OCI-LY1 (cell line): ENCODE data around the gene CAMTA2.

Experiments
- H2AFZ ChIP-seq: fragments of 200-600 bp; sonication (generic), shearing (Covaris generic); 2 replicates; pipeline ENCODE4 v1.6.0; 2014; ENCODE audit warnings: antibody characterized with exemption, mild to moderate bottlenecking, low read length
- H3F3A ChIP-seq: fragments of 200-600 bp; sonication (generic), shearing (Covaris generic); 2 replicates; pipeline ENCODE4 v1.6.0; 2014; ENCODE audit warnings: mild to moderate bottlenecking, antibody characterized with exemption, low read length, moderate library complexity; ENCODE audit not compliant: insufficient read depth
- H3K27ac ChIP-seq: fragments of 200-600 bp; sonication (generic); 2 replicates; pipeline ENCODE4 v1.5.1; 2014; ENCODE audit warnings: low read length, mixed run types, mild to moderate bottlenecking, low read depth; ENCODE audit not compliant: poor library complexity, severe bottlenecking
- H3K27me3 ChIP-seq: fragments of 200-600 bp; sonication (generic); 2 replicates; pipeline ENCODE4 v1.6.0; 2014; ENCODE audit warnings: antibody characterized with exemption, mild to moderate bottlenecking, low read length, moderate library complexity; ENCODE audit not compliant: insufficient read depth
- H3K36me3 ChIP-seq: fragments of 200-600 bp; sonication (generic); 2 replicates; pipeline ENCODE4 v1.6.1; 2014; ENCODE audit warnings: mild to moderate bottlenecking, antibody characterized with exemption, low read length, moderate library complexity, mixed read lengths; ENCODE audit not compliant: insufficient read depth
- H3K4me1 ChIP-seq: fragments of 200-600 bp; sonication (generic); 2 replicates; pipeline ENCODE4 v1.5.1; 2014; ENCODE audit warnings: mild to moderate bottlenecking, low read length, moderate library complexity; ENCODE audit not compliant: insufficient read depth, severe bottlenecking
- H3K4me2 ChIP-seq: fragments of 200-600 bp; sonication (generic), shearing (Covaris generic); 2 replicates; pipeline ENCODE4 v1.6.1; 2014; ENCODE audit warnings: low read length
- H3K4me3 ChIP-seq: fragments of 200-600 bp; sonication (generic); 2 replicates; pipeline ENCODE4 v1.5.1; 2014; ENCODE audit warnings: low read length, low read depth, mild to moderate bottlenecking, mixed read lengths; ENCODE audit not compliant: poor library complexity, severe bottlenecking
- H3K79me2 ChIP-seq: fragments of 200-600 bp; shearing (Covaris generic); 2 replicates; pipeline ENCODE4 v1.6.1; 2016; ENCODE audit warnings: mixed run types, low read length, mixed read lengths; ENCODE audit not compliant: insufficient read depth
- H3K9ac ChIP-seq: fragments of 200-600 bp; sonication (generic), shearing (Covaris generic); 2 replicates; pipeline ENCODE4 v1.6.1; 2014; ENCODE audit warnings: mild to moderate bottlenecking, low read length, mixed read lengths
- H3K9me2 ChIP-seq: fragments of 200-600 bp; sonication (generic), shearing (Covaris generic); 2 replicates; pipeline ENCODE4 v1.6.1; 2014; ENCODE audit warnings: low read depth, mild to moderate bottlenecking, low read length, mixed read lengths
- H3K9me3 ChIP-seq: fragments of 200-600 bp; shearing (Covaris generic); 2 replicates; pipeline ENCODE4 v1.6.1; 2014; ENCODE audit warnings: low read length, mixed read lengths
- H4K20me1 ChIP-seq: fragments of 200-600 bp; sonication (generic), shearing (Covaris generic); 2 replicates; pipeline ENCODE4 v1.6.0; 2016; ENCODE audit warnings: mild to moderate bottlenecking, low read length; ENCODE audit not compliant: insufficient read depth
- EZH2 ChIP-seq: fragments of 200-600 bp; sonication (generic), shearing (Covaris generic); IDR thresholded peaks from 2 replicates; pipeline ENCODE4 v1.8.0; 2017; ENCODE audit warnings: borderline replicate concordance, mixed run types, mild to moderate bottlenecking, antibody characterized with exemption, low read length, moderate library complexity, mixed read lengths
- TF ChIP-seq, protein P1 (sequence below): fragments of 200-600 bp; sonication (generic), shearing (Covaris generic); IDR thresholded peaks from 2 replicates; pipeline ENCODE4 v1.5.1; 2017; ENCODE audit warnings: mild to moderate bottlenecking, antibody characterized with exemption, low read length, moderate library complexity, mixed read lengths

The CAMTA2 gene

DNA sequence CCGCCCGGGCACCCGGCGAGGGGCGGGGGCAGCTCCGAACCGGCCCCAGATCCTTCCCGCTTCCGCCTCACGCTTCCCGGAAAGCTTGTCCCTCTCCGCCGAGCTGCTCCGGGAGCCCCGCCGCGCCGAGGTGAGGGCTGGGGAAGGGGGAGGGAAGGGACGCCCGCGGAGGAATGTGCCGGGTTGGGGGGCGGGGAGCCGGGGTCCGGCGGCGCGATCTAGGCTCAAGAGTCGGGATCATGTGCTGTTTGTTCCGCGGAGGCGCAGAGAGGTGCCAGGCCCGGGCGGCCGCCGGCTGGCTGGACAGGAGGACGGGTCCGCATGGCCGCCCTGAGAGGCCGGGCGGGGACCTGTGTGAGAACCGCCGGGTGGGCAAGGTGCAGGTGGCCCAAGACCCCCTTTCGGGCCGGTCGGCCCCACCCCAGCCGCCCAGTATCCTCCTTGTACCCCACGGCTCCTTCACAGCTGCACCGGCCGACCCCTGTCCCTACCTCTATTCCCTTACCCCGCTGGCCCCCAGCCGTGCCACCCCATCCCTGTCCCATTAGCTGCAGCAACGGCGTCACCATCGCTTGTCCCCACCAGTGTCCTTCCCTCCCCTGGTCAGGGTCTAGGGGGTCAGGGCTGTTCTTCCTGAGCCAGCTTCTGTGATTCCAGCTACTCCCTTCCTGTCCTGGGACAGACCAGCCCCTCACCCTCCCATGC is 10.7 kb upstream of the CAMTA2 start:
- H4K20me1 ChIP-seq = no peaks in the 10 kb centered on the region
- TF ChIP-seq, protein P1, sequence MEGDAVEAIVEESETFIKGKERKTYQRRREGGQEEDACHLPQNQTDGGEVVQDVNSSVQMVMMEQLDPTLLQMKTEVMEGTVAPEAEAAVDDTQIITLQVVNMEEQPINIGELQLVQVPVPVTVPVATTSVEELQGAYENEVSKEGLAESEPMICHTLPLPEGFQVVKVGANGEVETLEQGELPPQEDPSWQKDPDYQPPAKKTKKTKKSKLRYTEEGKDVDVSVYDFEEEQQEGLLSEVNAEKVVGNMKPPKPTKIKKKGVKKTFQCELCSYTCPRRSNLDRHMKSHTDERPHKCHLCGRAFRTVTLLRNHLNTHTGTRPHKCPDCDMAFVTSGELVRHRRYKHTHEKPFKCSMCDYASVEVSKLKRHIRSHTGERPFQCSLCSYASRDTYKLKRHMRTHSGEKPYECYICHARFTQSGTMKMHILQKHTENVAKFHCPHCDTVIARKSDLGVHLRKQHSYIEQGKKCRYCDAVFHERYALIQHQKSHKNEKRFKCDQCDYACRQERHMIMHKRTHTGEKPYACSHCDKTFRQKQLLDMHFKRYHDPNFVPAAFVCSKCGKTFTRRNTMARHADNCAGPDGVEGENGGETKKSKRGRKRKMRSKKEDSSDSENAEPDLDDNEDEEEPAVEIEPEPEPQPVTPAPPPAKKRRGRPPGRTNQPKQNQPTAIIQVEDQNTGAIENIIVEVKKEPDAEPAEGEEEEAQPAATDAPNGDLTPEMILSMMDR = no peak
- TF ChIP-seq EZH2 = no peak
- H3F3A ChIP-seq = no peaks in the 10 kb centered on the region
- H3K27me3 ChIP-seq = no peaks in the 10 kb centered on the region
- no peak overlapping the region for H2AFZ ChIP-seq
- H3K9ac ChIP-seq = peak overlapping the region; percentile 96
- H3K9me2 ChIP-seq = no peaks in the 10 kb centered on the region
- peak overlapping the region; percentile 96 for H3K4me3 ChIP-seq
- H3K36me3 ChIP-seq = peaks cover 9% of the 10 kb centered on the region
- no peaks in the 10 kb centered on the region for H3K79me2 ChIP-seq
- H3K27ac ChIP-seq = no peak overlapping the region
- no peaks in the 10 kb centered on the region for H3K9me3 ChIP-seq
- peaks cover 21% of the 10 kb centered on the region for H3K4me1 ChIP-seq
- peak overlapping the region; percentile 93 for H3K4me2 ChIP-seq

DNA sequence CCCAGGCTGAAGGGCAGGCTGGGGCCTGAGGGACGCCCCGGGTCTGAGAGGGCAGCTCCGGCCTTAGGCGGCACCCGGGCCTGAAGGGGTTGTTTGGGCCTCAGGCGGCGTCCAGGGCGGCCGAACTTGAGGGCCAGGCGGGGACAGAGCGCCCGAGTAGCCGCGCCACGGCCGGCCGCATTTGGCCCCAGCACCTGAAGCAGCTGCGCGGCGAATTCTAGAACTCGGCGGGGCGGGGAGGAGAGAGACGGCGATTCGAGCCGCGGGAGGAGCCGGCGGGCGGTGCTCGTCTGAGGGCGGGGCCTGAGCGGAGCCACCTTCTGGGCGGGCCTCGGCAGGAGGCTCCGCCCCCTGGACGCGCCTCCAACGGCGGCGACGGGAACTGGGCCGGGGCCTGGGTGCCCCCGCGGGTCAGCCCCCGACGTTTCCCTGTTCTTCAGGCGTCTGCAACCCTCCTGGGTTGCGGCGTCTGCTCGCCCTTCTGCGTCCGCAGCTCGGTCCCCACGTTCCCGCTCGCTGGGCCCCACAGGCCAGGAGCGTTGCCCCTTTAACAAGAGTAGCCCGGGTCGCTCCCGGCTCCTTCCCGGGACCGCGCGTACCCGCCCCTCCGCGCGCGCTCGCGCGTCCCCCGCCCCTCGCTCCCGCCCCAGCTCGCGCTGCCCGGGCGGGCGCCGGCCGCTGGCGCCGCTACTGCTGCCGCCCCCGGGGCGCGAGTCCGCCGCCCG is 10.0 kb upstream of the CAMTA2 start, which contains the start of the genes INCA1 and KIF1C:
Gene INCA1 (minus strand): TSS at position 221 of the 725 bp plus-strand sequence. CDS start 3,085 bp downstream, outside the sequence.
Gene KIF1C (plus strand): TSS at position 649 of the 725 bp plus-strand sequence. CDS start 2,297 bp downstream, outside the sequence.
- Histone ChIP-seq H2AFZ (no peak within 1 kb of the TSS), H3K4me2 (peak within 1 kb of the TSS; percentile 93), H3K9me2 (no peaks in the 10 kb centered on the region), H3K79me2 (no peaks in the 10 kb centered on the region), H3K36me3 (peaks cover 6% of the 10 kb centered on the region; the same call in 1 of the 2 replicates), H3K27me3 (no peaks in the 10 kb centered on the region), H3K27ac (peak within 1 kb of the TSS; percentile 27), H3F3A (no peaks in the 10 kb centered on the region), H3K4me1 (peaks cover 21% of the 10 kb centered on the region), H3K9me3 (no peaks in the 10 kb centered on the region), H3K9ac (peak within 1 kb of the TSS; percentile 96), H3K4me3 (peak within 1 kb of the TSS; percentile 96), H4K20me1 (no peaks in the 10 kb centered on the region)
- no peak for TF ChIP-seq EZH2
- TF ChIP-seq, protein P1 = no peak

DNA sequence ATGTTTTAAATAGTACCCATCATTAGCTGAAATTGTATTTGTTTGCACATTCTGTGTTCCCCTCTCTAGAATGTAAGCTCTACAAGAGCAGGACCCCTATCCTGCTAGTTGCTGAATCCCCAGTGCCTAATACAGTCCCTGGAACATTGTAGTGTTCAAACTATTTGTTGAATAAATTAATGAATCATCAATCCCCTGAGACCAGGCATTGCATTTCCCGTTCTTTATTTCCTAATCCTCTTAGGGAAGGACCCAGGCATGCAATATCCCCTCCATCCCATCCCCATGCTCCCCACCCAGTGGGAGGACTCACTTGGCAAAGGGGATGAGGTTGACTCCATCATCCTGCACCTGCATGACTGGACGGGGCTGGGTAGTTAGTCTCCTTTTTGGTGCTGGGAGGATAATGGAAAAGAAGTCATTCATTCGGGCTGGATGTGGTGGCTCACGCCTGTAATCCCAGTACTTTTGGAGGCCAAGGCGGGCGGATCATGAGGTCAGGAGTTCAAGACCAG is 6.7 kb upstream of the CAMTA2 start:
- no peak overlapping the region for H3K9ac ChIP-seq
- no peaks in the 10 kb centered on the region for H3K9me2 ChIP-seq
- H3K27me3 ChIP-seq = no peaks in the 10 kb centered on the region
- H3K4me3 ChIP-seq = no peak overlapping the region
- H2AFZ ChIP-seq = no peak overlapping the region
- no peak overlapping the region for H3K4me2 ChIP-seq
- H3K79me2 ChIP-seq = no peaks in the 10 kb centered on the region
- H3K36me3 ChIP-seq = no peaks in the 10 kb centered on the region
- 0 out of 2 replicates have a peak, but pooled peaks cover 4% of the 10 kb centered on the region for H3F3A ChIP-seq
- peaks cover 16% of the 10 kb centered on the region for H3K4me1 ChIP-seq
- H3K27ac ChIP-seq = no peak overlapping the region
- no peaks in the 10 kb centered on the region for H3K9me3 ChIP-seq
- no peak for TF ChIP-seq EZH2
- TF ChIP-seq, protein P1 = no peak
- no peaks in the 10 kb centered on the region for H4K20me1 ChIP-seq
